Cardiac fibroblast (primary cell): ENCODE results near the gene CFAP74.

ENCODE experiments used
- DNase-seq, 2 donors: peaks; one replicate each; pipeline versions ENCODE4 v3.0.0 to v3.0.0-alpha.2; 2010; ENCODE audit warnings: low read depth in 2 of 2
- H3K4me3 ChIP-seq, 2 donors: replicated peaks in 1 of 2; 1 replicate in 1 of 2; 2 replicates in 1 of 2; pipeline ENCODE4 v1.5.1; 2011; ENCODE audit warnings: low read depth in 2 of 2, low read length in 2 of 2, mild to moderate bottlenecking in 2 of 2, moderate library complexity in 1 of 2
- TF ChIP-seq, protein P1 (sequence below): IDR thresholded peaks from one replicate; pipeline ENCODE4 v1.5.1; 2011; ENCODE audit warnings: low read depth, mild to moderate bottlenecking, low read length, inconsistent platforms

The CFAP74 gene

DNA sequence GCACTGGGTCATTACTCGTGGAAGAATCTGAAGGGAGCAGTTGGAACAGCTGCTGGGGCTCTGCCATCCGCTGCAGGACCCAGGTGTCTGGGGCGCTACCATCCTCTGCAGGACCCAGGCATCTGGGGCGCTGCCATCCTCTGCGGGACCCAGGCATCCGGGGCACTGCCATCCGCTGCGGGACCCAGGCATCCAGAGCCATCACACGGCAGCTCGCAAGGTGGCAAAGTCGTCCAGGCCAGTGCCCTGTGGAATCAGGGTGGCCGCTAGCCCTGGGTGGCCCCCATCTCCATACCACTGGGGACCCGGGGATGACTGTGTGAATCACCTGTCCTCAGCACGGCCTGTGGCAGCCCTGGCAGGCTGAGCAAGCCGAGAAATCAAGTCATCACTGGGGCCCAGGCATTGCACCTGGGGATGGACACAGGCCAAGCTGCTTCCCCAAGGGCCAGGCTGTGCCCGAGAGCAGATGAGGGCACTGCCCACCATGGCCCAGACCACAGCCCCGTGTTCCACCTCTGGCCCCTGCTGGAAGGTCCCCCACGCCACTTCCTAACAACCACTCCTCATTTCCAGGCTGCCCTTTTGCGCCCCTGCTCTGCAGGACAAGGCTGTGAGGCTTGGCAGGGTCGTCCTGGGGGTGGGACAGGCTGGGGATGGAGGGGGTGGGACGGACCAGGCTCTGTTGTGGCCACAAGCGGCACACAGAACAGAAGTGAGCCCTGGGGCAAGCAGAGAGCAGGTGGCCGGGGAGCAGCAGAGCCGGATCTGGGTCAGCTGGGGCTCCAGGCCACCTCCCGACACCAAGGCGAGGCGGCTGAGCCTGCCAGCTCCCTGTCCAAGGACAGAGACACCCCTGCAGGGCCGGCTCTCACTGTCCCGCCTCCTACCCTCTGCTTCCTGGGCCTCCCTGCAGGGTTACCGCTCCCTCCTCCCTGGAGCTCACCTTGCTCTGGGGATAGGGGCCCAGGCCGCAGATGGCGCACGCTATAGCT is 28.3 kb upstream of the CFAP74 start:
- TF ChIP-seq, protein P1, sequence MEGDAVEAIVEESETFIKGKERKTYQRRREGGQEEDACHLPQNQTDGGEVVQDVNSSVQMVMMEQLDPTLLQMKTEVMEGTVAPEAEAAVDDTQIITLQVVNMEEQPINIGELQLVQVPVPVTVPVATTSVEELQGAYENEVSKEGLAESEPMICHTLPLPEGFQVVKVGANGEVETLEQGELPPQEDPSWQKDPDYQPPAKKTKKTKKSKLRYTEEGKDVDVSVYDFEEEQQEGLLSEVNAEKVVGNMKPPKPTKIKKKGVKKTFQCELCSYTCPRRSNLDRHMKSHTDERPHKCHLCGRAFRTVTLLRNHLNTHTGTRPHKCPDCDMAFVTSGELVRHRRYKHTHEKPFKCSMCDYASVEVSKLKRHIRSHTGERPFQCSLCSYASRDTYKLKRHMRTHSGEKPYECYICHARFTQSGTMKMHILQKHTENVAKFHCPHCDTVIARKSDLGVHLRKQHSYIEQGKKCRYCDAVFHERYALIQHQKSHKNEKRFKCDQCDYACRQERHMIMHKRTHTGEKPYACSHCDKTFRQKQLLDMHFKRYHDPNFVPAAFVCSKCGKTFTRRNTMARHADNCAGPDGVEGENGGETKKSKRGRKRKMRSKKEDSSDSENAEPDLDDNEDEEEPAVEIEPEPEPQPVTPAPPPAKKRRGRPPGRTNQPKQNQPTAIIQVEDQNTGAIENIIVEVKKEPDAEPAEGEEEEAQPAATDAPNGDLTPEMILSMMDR = no peak
- H3K4me3 ChIP-seq = no peak overlapping the region
- DNase-seq = no peak

DNA sequence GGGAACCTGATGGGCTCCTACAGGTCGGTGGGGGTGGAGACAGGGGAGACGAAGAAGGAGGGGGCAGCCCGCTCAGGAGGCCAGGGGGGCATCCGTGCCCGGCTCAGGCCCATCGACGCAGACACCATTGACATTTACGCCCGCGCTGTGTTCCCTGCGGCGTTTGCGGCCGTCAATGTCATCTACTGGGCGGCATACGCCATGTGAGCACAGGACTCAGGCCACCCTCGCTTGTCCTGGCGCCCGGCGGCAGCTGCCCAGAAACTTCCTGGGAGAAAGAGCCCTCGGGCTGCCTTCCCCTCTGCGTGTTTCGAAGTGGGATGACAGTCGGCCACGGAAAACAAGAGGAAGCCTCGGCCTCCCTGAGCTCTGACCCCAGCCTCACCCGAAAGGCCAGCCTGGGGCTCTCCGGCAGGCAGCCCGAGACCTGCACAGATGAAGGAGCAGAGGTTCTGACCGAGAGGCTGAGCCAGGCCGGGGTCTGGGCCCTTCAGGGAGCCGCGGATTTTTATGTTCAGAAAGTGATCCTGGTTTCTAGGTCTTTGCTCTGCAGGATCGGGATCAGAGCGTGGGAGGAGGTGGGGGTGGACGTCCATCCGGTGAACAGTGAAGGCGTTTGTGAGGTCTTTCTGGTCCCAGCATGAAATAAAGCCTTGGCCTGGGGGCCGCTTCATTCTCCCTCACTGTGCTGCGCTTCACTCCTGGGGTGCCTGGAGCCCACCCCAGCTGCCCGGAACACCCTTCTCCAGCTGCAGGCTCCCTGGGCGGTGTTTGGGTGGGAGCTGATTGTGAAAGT is 26.7 kb upstream of the CFAP74 start:
- no peak overlapping the region for H3K4me3 ChIP-seq
- no peak for DNase-seq
- TF ChIP-seq, protein P1 = no peak

DNA sequence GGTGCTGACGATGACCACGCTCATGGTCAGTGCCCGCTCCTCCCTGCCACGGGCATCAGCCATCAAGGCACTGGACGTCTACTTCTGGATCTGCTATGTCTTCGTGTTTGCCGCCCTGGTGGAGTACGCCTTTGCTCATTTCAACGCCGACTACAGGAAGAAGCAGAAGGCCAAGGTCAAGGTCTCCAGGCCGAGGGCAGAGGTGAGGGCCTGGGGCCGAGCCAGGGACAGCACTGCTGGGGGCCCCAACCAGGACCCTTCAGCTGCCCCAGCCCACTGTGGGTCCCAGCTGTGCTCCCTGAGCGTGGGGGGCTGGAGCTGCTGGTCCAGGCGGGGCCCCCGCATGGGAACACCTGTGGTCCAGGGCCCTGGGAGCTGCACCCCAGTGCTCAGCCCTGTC is 26.0 kb upstream of the CFAP74 start:
- no peak overlapping the region for H3K4me3 ChIP-seq
- TF ChIP-seq, protein P1 = no peak
- DNase-seq = no peak

DNA sequence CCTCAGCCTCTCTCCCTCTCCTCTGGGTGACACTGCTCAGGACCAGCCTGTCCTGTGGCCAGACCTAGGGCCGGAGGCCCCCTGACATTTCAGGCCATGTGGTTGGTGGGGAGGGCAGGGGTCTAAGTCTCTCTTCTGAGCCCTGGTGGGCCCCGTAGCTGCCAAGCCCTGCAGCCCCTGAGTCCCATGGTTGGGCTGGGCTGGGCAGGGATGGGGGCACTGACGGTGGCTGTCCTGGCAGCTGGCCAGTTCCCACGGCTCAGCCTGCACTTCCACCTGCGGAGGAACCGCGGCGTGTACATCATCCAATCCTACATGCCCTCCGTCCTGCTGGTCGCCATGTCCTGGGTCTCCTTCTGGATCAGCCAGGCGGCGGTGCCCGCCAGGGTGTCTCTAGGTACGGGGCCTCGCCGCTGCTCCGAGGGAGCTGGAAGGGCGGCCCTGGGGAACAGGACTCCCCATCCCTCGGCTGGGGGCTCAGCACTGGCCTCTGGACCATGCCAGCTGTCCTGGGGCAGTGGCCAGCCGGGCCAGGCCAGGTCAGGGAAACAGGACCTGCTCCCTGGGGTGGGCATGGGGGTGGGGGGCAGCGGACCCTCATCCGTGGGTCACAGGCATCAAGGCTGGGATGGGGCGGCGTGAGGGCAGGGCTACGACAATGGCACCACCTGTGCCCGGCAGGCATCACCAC is 25.4 kb upstream of the CFAP74 start:
- H3K4me3 ChIP-seq = no peak overlapping the region
- DNase-seq = no peak
- TF ChIP-seq, protein P1 = no peak

GRCh38 chr1:2027961-2028583 is 24.5 kb upstream of the CFAP74 start:
- no peak for DNase-seq
- TF ChIP-seq, protein P1 = no peak
- H3K4me3 ChIP-seq = no peak overlapping the region

DNA sequence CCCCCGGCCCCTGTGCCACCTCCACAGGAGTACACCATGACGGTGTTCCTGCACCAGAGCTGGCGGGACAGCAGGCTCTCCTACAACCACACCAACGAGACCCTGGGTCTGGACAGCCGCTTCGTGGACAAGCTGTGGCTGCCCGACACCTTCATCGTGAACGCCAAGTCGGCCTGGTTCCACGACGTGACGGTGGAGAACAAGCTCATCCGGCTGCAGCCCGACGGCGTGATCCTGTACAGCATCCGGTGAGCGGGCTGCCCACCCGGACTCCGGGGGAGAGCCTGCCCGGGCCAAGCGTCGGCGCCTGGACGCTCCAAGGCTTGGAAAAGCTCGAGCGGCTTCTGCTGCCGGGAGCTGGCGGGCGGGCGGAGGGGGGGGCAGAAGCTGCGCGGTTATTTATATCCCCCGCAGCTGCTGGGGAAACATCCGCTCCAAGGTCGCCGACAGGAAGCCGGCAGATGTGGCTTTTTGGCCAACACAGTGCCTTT is 21.9 kb upstream of the CFAP74 start:
- no peak overlapping the region for H3K4me3 ChIP-seq

More for the DNA sequence above, 21.9 kb upstream of the CFAP74 start:
- peak in 1 of 2 donors; percentile 2 for DNase-seq
- TF ChIP-seq, protein P1 = no peak
